ENCODE measurements around the gene RAF1. TPM values are rescaled to one million over a fixed set of nuclear protein-coding genes. Genes with fewer than 3 reads are reported as not detected.

Gene RAF1
- total and polyA plus RNA-seq, 2 of the 8 experiments (the other 6 are each of a cell fraction or from before 2014, with no cell fraction given) = 103 to 118 TPM

DNA sequence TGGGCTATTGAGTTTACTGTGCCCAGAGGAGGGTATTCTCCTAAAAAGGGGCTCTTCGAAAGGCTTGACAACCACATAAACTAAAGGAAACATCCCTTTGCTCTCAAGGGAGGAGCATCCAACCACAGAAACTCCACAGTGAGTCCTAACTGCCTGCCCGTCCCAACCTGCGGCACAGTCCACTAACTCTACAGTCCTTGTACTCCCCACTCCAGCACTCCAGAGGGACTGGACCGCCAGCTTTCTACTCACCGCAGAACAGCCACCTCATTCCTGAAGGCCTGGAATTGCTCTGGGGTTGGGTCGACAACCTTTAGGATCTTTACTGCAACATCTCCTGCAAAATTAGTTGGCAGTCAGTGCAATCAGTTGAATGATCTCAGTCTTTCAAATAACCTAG, 72.5 kb downstream of the RAF1 start:
- Histone ChIP-seq H2BK15ac (ENCODE audit: low read length) (no peak overlapping the region), H3K36me3 (ENCODE audit: control insufficient read depth in 2 of 4, insufficient read depth in 4 of 4, low read length in 3 of 4) (peaks cover 11 to 56% (median 45%) of the 10 kb centered on the region in 4 experiments; a peak in 7 of 8 replicates), H3K79me1 (ENCODE audit: low read depth, low read length) (no peaks in the 10 kb centered on the region; the same call in 1 of the 2 replicates), H2BK120ac (replicated peaks; ENCODE audit: low read depth, low read length) (no peak overlapping the region), H3K23ac (ENCODE audit: insufficient read length) (no peak overlapping the region), H3K4me2 (ENCODE audit: insufficient read depth in 1 of 2, low read depth in 2 of 2, low read length in 2 of 2) (no peak overlapping the region), H2BK5ac (ENCODE audit: low read depth, low read length) (no peak overlapping the region), H4K8ac (ENCODE audit: extremely low read depth, insufficient read depth, low read length) (no peak overlapping the region), H2BK20ac (ENCODE audit: low read length) (no peak overlapping the region), H4K5ac (ENCODE audit: insufficient read length, low read depth, low read length) (no peak overlapping the region), H3K4me3 (ENCODE audit: extremely low read depth in 1 of 4, insufficient read depth in 2 of 4, low read depth in 3 of 4, low read length in 4 of 4) (no peak overlapping the region), H3K23me2 (ENCODE audit: low read depth, low read length) (no peaks in the 10 kb centered on the region), H3K79me2 (ENCODE audit: control insufficient read depth in 1 of 2, insufficient read depth in 2 of 2, low read length in 2 of 2) (no peaks in the 10 kb centered on the region), H4K20me1 (replicated peaks in 1 of 2; ENCODE audit: control insufficient read depth in 1 of 2, insufficient read depth in 2 of 2, low read length in 2 of 2) (peaks cover 0 to 5% of the 10 kb centered on the region in 2 experiments), H3K4me1 (replicated peaks in 1 of 4; ENCODE audit: control insufficient read depth in 3 of 4, insufficient read depth in 4 of 4, low read length in 3 of 4) (no peaks in the 10 kb centered on the region), H4K91ac (replicated peaks; ENCODE audit: insufficient read length, low read length) (no peak overlapping the region), H3K18ac (ENCODE audit: extremely low read depth, low read length) (no peak overlapping the region), H3K9ac (replicated peaks in 1 of 4; ENCODE audit: extremely low read depth in 1 of 4, low read depth in 3 of 4, low read length in 3 of 4) (no peak overlapping the region), H3K4ac (replicated peaks; ENCODE audit: insufficient read length, low read depth, low read length) (no peak overlapping the region), H2BK12ac (ENCODE audit: low read depth, low read length) (no peak overlapping the region), H2AK5ac (ENCODE audit: low read depth, low read length) (no peak overlapping the region), H3K27ac (ENCODE audit: low read depth, low read length) (no peak overlapping the region), H3K9me3 (ENCODE audit: insufficient read depth in 2 of 2, low read depth in 1 of 2, low read length in 1 of 2) (no peaks in the 10 kb centered on the region), H2AFZ (ENCODE audit: low read length) (no peak overlapping the region), H3K56ac (replicated peaks; ENCODE audit: insufficient read length, low read depth, low read length) (no peak overlapping the region), H3K27me3 (replicated peaks in 1 of 4; ENCODE audit: control insufficient read depth in 3 of 4, extremely low read depth in 1 of 4, insufficient read depth in 3 of 4, low read length in 3 of 4) (no peaks in the 10 kb centered on the region), H3K14ac (ENCODE audit: insufficient read length) (no peak overlapping the region)
- ChIA-PET CTCF (ENCODE audit: partially characterized antibody) (interaction anchor here (1.1 kb wide), 1 partner anchor 10 kb away, joined by 3 read pairs; no protein-coding TSS in a partner anchor), POLR2A (ENCODE audit: partially characterized antibody) (no interaction called here)
- FAIRE-seq (no peak), DNase-seq (ENCODE audit: low read depth in 1 of 2, low spot score in 2 of 2) (no peak)
- 91% methylated on average over 6 of the region's 6 CpGs; no CpG with 5 or more reads in 1 of the 2 experiments for WGBS, 2 experiments (ENCODE audit: extremely low coverage in 1 of 2, insufficient coverage in 1 of 2, insufficient read length in 1 of 2, insufficient replicate concordance in 2 of 2, low coverage in 1 of 2, low lambda C conversion rate in 2 of 2, missing lambda C conversion rate in 1 of 2)
- TF ChIP-seq GABPA (IDR thresholded peaks at IDR 0.05; ENCODE audit: borderline replicate concordance, insufficient read depth, low read length) (no peak), CHD2 (IDR thresholded peaks at IDR 0.05; ENCODE audit: low read length) (no peak), BACH1 (IDR thresholded peaks at IDR 0.05; ENCODE audit: low read length) (no peak), SIRT6 (IDR thresholded peaks at IDR 0.05; ENCODE audit: low read length) (no peak), JUND (IDR thresholded peaks at IDR 0.05; ENCODE audit: low read length) (no peak), ZNF274 (IDR thresholded peaks at IDR 0.05; ENCODE audit: borderline replicate concordance, extremely low read depth, low read length) (no peak), PHF8 (conservative IDR thresholded peaks at IDR 0.05; ENCODE audit: low read depth, low read length) (no peak), RAD21 (IDR thresholded peaks at IDR 0.05 in 1 of 2, conservative IDR thresholded peaks at IDR 0.05 in 1 of 2; ENCODE audit: low read depth in 2 of 2, low read length in 2 of 2) (no peak), TEAD4 (IDR thresholded peaks at IDR 0.05; ENCODE audit: low read depth, low read length) (no peak), CTBP2 (IDR thresholded peaks at IDR 0.05; ENCODE audit: borderline replicate concordance, insufficient read depth, insufficient read length, low read length) (no peak), GTF2F1 (IDR thresholded peaks at IDR 0.05; ENCODE audit: borderline replicate concordance, low read depth, low read length) (no peak)
